ENCODE measurements around the gene CYGB.

Gene CYGB

DNA sequence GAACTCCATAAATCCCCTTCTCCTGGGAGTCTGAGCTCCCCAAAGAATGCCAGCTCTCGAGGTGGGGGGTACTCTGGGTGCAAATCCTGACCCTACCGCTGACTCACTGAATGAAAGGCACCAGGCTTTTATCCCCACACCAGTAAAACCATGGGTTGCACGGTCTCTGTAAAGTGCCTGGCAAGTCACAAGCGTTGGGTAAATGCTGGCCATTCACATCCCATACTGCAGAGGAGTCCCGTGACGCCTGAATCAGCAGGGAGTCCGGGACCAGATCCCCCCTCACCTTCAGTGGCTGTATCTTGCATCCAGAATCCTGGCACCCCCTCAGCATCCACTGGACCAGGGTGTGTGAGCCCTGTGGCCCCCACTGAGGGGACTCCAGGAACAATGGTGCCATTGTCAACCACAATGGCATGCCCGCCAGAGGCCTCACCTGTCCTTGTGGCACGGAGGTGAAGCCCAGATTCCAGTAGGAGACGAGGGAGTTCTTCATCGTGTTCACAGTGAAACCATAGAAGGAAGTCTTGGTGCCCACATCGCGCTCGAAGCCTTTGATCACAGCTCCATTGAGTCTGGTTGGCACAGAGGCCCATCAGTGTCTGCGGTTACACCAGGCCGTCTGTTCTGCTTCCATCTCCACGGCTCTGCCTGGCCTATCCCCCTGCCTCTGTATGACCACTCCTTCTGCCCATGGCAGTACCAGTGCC, 34.8 kb upstream of the CYGB start:
- DNase-seq (ENCODE audit: low spot score): no peak

DNA sequence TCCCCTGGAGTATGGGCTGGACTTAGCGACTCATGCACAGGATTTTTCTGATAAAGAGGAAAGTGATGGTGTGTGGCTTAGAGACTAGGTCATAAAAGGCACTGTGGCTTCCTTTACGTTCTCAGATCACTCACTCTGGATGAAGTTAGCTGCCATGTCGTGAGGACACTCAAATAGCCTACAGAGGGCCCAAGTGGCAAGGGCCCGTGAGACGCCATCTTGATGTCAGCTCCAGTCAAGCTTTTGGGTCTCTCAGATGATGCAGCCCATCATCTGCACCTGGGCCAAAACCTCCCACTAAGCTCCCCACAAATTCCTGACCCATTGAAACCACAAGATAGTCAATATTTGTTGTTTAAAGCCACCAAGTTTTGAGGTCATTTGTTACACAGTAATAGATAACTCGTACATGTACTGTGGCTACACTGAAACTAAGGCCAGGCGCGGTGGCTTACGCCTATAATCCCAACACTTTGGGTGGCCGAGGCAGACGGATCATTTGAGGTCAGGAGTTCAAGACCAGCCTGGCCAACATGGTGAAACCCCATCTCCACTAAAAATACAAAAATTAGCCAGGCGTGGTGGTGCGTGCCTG, 33.5 kb upstream of the CYGB start:
- DNase-seq (ENCODE audit: low spot score) (no peak), ATAC-seq (ENCODE audit: low read depth) (no peak)
- H3K9me3 ChIP-seq (ENCODE audit: severe bottlenecking): no peaks in the 10 kb centered on the region
- TF ChIP-seq, protein P1, sequence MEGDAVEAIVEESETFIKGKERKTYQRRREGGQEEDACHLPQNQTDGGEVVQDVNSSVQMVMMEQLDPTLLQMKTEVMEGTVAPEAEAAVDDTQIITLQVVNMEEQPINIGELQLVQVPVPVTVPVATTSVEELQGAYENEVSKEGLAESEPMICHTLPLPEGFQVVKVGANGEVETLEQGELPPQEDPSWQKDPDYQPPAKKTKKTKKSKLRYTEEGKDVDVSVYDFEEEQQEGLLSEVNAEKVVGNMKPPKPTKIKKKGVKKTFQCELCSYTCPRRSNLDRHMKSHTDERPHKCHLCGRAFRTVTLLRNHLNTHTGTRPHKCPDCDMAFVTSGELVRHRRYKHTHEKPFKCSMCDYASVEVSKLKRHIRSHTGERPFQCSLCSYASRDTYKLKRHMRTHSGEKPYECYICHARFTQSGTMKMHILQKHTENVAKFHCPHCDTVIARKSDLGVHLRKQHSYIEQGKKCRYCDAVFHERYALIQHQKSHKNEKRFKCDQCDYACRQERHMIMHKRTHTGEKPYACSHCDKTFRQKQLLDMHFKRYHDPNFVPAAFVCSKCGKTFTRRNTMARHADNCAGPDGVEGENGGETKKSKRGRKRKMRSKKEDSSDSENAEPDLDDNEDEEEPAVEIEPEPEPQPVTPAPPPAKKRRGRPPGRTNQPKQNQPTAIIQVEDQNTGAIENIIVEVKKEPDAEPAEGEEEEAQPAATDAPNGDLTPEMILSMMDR (IDR thresholded peaks at IDR 0.05; ENCODE audit: poor library complexity, severe bottlenecking): no peak
- peaks cover 16% of the 10 kb centered on the region for H3K36me3 ChIP-seq (ENCODE audit: low read depth)
- no peak overlapping the region for H3K4me3 ChIP-seq (ENCODE audit: severe bottlenecking)
- H3K27ac ChIP-seq (ENCODE audit: poor library complexity, severe bottlenecking): no peak overlapping the region
- no peaks in the 10 kb centered on the region for H3K27me3 ChIP-seq (ENCODE audit: insufficient read depth, poor library complexity, severe bottlenecking)
- no peaks in the 10 kb centered on the region for H3K4me1 ChIP-seq (ENCODE audit: insufficient read depth, poor library complexity, severe bottlenecking)

More for the DNA sequence above, 34.8 kb upstream of the CYGB start:
- Histone ChIP-seq H3K4me1 (ENCODE audit: insufficient read depth, poor library complexity, severe bottlenecking) (no peaks in the 10 kb centered on the region), H3K27me3 (ENCODE audit: insufficient read depth, poor library complexity, severe bottlenecking) (no peaks in the 10 kb centered on the region), H3K27ac (ENCODE audit: poor library complexity, severe bottlenecking) (no peak overlapping the region), H3K36me3 (ENCODE audit: low read depth) (peaks cover 3% of the 10 kb centered on the region), H3K4me3 (ENCODE audit: severe bottlenecking) (no peak overlapping the region), H3K9me3 (ENCODE audit: severe bottlenecking) (no peaks in the 10 kb centered on the region)
- ATAC-seq (ENCODE audit: low read depth): no peak
- TF ChIP-seq, protein P1 (IDR thresholded peaks at IDR 0.05; ENCODE audit: poor library complexity, severe bottlenecking): no peak

DNA sequence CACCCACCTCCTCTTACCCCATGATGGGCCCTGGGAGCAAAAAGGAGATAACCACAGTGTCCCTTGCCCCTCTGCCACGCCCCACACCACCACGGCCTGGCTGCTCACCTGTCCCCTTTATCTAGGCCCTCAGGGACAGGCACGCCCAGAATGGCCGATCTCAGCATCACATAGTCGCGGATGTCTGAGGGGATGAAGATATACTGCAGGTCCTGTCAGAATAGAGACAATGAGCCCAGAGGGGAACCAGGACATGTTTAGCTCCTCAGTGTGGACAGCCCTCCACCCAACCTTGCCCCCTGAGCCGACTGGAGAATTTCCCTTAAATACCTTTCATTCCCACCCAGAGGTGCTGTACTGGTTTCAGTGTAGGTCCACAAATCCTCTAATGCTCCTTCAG, 32.9 kb upstream of the CYGB start:
- no peak overlapping the region for H3K4me3 ChIP-seq (ENCODE audit: severe bottlenecking)
- no peaks in the 10 kb centered on the region for H3K9me3 ChIP-seq (ENCODE audit: severe bottlenecking)
- no peaks in the 10 kb centered on the region for H3K4me1 ChIP-seq (ENCODE audit: insufficient read depth, poor library complexity, severe bottlenecking)
- peaks cover 22% of the 10 kb centered on the region for H3K36me3 ChIP-seq (ENCODE audit: low read depth)
- no peak for ATAC-seq (ENCODE audit: low read depth)
- H3K27me3 ChIP-seq (ENCODE audit: insufficient read depth, poor library complexity, severe bottlenecking): no peaks in the 10 kb centered on the region
- DNase-seq (ENCODE audit: low spot score): no peak
- no peak overlapping the region for H3K27ac ChIP-seq (ENCODE audit: poor library complexity, severe bottlenecking)
- TF ChIP-seq, protein P1 (IDR thresholded peaks at IDR 0.05; ENCODE audit: poor library complexity, severe bottlenecking): no peak

DNA sequence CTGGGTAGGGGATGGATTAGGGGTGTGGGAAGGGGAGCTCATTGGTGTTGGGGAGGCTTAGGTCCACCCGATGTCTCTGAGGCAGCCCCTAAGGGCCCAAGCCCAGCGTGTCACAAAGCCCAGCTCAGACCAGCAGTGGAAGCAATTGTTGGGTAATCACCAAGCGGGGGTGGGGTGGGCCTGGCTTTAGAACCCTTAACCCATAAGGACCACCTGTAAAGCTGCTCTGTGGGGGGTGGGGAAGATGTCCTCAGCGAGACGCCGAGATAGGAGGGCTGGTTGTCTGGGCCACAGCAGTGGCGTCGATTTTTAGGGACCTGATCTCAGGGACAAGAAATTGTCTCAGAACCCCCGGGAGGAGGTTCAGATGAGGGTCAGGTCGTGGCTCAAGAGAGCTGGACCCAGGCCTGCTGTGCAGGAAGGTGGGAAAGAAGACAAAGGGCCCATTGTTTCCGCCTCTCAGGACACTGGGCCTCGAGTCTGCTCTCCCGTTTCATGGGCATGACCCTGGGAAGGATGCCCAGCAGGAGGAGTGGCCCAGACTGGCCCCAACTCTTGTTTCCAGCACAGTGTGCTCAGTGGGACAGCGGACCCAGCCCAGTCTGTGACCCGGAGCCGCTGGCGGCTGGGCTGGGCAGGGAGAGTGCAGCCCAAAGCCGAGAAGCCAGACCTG, 32.2 kb upstream of the CYGB start:
- H3K27ac ChIP-seq (ENCODE audit: poor library complexity, severe bottlenecking): no peak overlapping the region
- ATAC-seq (ENCODE audit: low read depth): no peak

More for the DNA sequence above, 32.2 kb upstream of the CYGB start:
- Histone ChIP-seq H3K4me3 (ENCODE audit: severe bottlenecking) (no peak overlapping the region), H3K27me3 (ENCODE audit: insufficient read depth, poor library complexity, severe bottlenecking) (no peaks in the 10 kb centered on the region), H3K4me1 (ENCODE audit: insufficient read depth, poor library complexity, severe bottlenecking) (no peaks in the 10 kb centered on the region), H3K36me3 (ENCODE audit: low read depth) (peaks cover 26% of the 10 kb centered on the region), H3K9me3 (ENCODE audit: severe bottlenecking) (no peaks in the 10 kb centered on the region)
- DNase-seq (ENCODE audit: low spot score): no peak
- TF ChIP-seq, protein P1 (IDR thresholded peaks at IDR 0.05; ENCODE audit: poor library complexity, severe bottlenecking): no peak

Measured in RWPE2 (cell line).